ENCODE results near the gene SGSM2. TPM values are rescaled to one million over a fixed set of nuclear protein-coding genes. Genes with fewer than 3 reads are reported as not detected.
"Not testable (repeated sequence)": the region's sequence is repeated elsewhere in the genome, so short reads cannot be mapped to it uniquely, and the experiment has no call there.

Gene SGSM2
- total and polyA plus RNA-seq, 4 donors = 24.9 to 173 (median 67.8) TPM

DNA sequence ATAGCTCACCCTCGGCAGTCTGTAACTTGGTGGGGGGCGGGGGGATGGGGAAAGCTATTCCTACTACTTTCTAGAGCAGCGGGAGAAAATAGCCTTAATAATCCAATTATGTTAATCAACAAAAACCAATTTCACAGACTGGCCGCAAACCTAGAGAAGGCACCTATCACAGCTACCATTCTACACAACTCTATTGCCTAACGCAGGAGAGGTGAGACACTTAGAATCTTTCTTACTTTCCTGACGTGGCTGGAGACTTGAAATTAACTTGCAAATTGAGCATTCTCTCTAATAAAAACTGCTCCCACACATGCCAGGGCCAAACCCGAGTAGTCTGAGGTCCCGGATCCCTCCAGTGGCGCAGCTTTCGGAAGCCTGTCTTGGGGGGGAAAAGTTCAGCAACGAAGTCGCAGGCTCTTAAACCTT, 34.5 kb upstream of the SGSM2 start:
- peak overlapping the region in 1 of 2 donors; percentile 76 for H3K27ac ChIP-seq (ENCODE audit: low read depth in 1 of 2, low read length in 2 of 2)
- no peak for DNase-seq
- no peaks in the 10 kb centered on the region for H3K9me3 ChIP-seq (ENCODE audit: control insufficient read depth, low read length)
- intact Hi-C loops (cut with DNase I) = no loop called here
- 1% methylated on average over 12 of the region's 12 CpGs for WGBS, 2 donors
- no peak for ATAC-seq (ENCODE audit: low FRiP score)
- H3K4me3 ChIP-seq (ENCODE audit: low read length in 2 of 2) = peak overlapping the region; percentile 79
- H3K27me3 ChIP-seq (ENCODE audit: control insufficient read depth in 1 of 2, insufficient read depth in 2 of 2, low read length in 1 of 2) = no peaks in the 10 kb centered on the region
- H3K36me3 ChIP-seq (ENCODE audit: control insufficient read depth in 1 of 2, insufficient read depth in 2 of 2, low read length in 1 of 2) = no peaks in the 10 kb centered on the region
- H3K4me1 ChIP-seq (ENCODE audit: control insufficient read depth in 1 of 2, insufficient read depth in 2 of 2, low read length in 2 of 2) = no peaks in the 10 kb centered on the region

GRCh38 chr17:2303204-2304188, 33.8 kb upstream of the SGSM2 start, which contains the start of the genes SMG6 and SRR:
SMG6 (minus strand) TSS chr17:2303785; CDS start chr17:2303720, 65 bp downstream.
SRR (plus strand) TSS chr17:2303950; CDS start chr17:2315561, 11,611 bp downstream.
- Histone ChIP-seq H3K27ac (ENCODE audit: low read depth in 1 of 2, low read length in 2 of 2) (peak within 1 kb of the TSS in 1 of 2 donors; percentile 76), H3K36me3 (ENCODE audit: control insufficient read depth in 1 of 2, insufficient read depth in 2 of 2, low read length in 1 of 2) (no peaks in the 10 kb centered on the region), H3K27me3 (ENCODE audit: control insufficient read depth in 1 of 2, insufficient read depth in 2 of 2, low read length in 1 of 2) (no peaks in the 10 kb centered on the region), H3K4me1 (ENCODE audit: control insufficient read depth in 1 of 2, insufficient read depth in 2 of 2, low read length in 2 of 2) (no peaks in the 10 kb centered on the region), H3K4me3 (ENCODE audit: low read length in 2 of 2) (peak within 1 kb of the TSS; percentile 79), H3K9me3 (ENCODE audit: control insufficient read depth, low read length) (no peaks in the 10 kb centered on the region)
- DNase-seq (peak; percentile 95 to 97), ATAC-seq (ENCODE audit: low FRiP score) (peak; percentile 97)
- intact Hi-C loops (cut with DNase I) = no loop called here
- WGBS, 2 donors = 0% methylated on average over 62 to 108 of the region's 108 CpGs

DNA sequence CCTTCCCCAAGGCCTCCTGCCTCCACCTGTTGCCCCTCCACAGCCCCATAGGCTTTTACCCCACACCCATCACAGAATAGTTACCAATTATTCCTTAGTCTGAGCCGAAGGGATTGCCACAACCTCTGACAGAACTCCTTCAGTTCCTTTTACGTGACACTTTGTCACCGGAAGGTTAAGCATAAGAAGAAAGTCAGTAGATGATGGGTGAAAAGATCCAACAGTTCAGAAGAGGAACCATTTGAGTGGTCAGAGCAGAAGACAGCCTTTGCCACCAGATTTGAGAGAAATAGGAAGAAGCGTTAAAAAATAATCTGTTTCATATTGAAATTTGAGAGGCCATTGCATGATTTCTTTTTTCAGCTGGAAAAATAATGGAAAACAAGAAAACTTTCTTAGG, 32.4 kb upstream of the SGSM2 start:
- 94 to 95% methylated on average over 4 of the region's 4 CpGs for WGBS, 2 donors
- no peaks in the 10 kb centered on the region for H3K9me3 ChIP-seq (ENCODE audit: control insufficient read depth, low read length)
- no peak overlapping the region for H3K4me3 ChIP-seq (ENCODE audit: low read length in 2 of 2)
- no peaks in the 10 kb centered on the region for H3K4me1 ChIP-seq (ENCODE audit: control insufficient read depth in 1 of 2, insufficient read depth in 2 of 2, low read length in 2 of 2)
- no peaks in the 10 kb centered on the region for H3K27me3 ChIP-seq (ENCODE audit: control insufficient read depth in 1 of 2, insufficient read depth in 2 of 2, low read length in 1 of 2)
- DNase-seq (no peak), ATAC-seq (ENCODE audit: low FRiP score) (no peak)
- intact Hi-C loops (cut with DNase I) = no loop called here
- H3K36me3 ChIP-seq (ENCODE audit: control insufficient read depth in 1 of 2, insufficient read depth in 2 of 2, low read length in 1 of 2) = no peaks in the 10 kb centered on the region
- H3K27ac ChIP-seq (ENCODE audit: low read depth in 1 of 2, low read length in 2 of 2) = no peak overlapping the region

DNA sequence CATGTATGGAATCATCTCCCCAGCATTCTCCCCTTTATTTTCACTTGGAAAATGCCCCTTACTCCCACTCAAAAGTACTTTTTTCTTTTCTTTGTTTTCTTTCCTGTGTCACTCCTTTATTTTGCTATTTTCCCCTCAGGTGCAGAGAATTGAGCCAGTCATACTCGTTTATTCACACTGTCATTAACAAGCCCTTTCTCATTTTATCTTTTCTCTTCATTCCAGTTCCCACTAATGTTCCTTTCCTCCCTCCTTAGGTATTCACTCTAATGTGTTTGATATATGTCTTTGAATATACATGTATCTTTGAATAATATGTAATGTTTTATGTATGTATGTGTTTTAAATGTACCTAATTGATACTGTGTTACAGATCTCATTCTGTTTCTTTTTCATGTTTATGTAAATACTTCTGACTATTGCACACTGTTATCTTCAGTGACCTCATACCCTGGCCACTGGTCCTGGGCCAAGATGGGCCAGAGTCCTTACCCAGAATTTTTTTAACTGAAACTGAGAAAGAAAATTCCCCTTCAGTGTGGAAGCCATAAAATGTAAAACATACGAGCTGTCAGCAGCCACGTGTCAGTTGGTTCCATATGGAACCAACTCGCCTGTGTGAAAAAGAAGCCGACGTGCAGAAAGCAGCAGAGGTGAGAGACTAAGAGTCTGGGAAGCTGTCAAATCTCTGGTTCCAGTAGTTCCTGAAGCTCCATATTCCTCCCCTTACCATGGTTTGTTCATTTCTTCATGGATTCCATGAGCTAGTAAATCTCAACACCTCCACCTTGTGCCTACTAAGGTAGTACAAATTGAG, 27.8 kb upstream of the SGSM2 start:
- ATAC-seq (ENCODE audit: low FRiP score) (no peak), DNase-seq (no peak)
- H3K27ac ChIP-seq (ENCODE audit: low read depth in 1 of 2, low read length in 2 of 2) = peak overlapping the region in 1 of 2 donors; percentile 19
- WGBS, 2 donors = 9 to 10% methylated on average over 6 of the region's 6 CpGs
- H3K36me3 ChIP-seq (ENCODE audit: control insufficient read depth in 1 of 2, insufficient read depth in 2 of 2, low read length in 1 of 2) = no peaks in the 10 kb centered on the region
- H3K4me1 ChIP-seq (ENCODE audit: control insufficient read depth in 1 of 2, insufficient read depth in 2 of 2, low read length in 2 of 2) = no peaks in the 10 kb centered on the region
- no peaks in the 10 kb centered on the region for H3K9me3 ChIP-seq (ENCODE audit: control insufficient read depth, low read length)
- H3K4me3 ChIP-seq (ENCODE audit: low read length in 2 of 2) = no peak overlapping the region
- H3K27me3 ChIP-seq (ENCODE audit: control insufficient read depth in 1 of 2, insufficient read depth in 2 of 2, low read length in 1 of 2) = no peaks in the 10 kb centered on the region
- intact Hi-C loops (cut with DNase I) = no loop called here

- DNase-seq (peak in 1 of 2 donors; percentile 69), ATAC-seq (ENCODE audit: low FRiP score) (peak; percentile 79)
- Histone ChIP-seq H3K9me3 (ENCODE audit: control insufficient read depth, low read length) (no peaks in the 10 kb centered on the region), H3K27me3 (ENCODE audit: control insufficient read depth in 1 of 2, insufficient read depth in 2 of 2, low read length in 1 of 2) (no peaks in the 10 kb centered on the region), H3K4me3 (ENCODE audit: low read length in 2 of 2) (no peak overlapping the region), H3K36me3 (ENCODE audit: control insufficient read depth in 1 of 2, insufficient read depth in 2 of 2, low read length in 1 of 2) (no peaks in the 10 kb centered on the region), H3K4me1 (ENCODE audit: control insufficient read depth in 1 of 2, insufficient read depth in 2 of 2, low read length in 2 of 2) (no peaks in the 10 kb centered on the region), H3K27ac (ENCODE audit: low read depth in 1 of 2, low read length in 2 of 2) (peak overlapping the region in 1 of 2 donors; percentile 33)
- 4 to 5% methylated on average over 5 of the region's 5 CpGs for WGBS, 2 donors
- intact Hi-C loops (cut with DNase I) = no loop called here
Measured at GRCh38 chr17:2312736-2313135, 24.6 kb upstream of the SGSM2 start.

DNA sequence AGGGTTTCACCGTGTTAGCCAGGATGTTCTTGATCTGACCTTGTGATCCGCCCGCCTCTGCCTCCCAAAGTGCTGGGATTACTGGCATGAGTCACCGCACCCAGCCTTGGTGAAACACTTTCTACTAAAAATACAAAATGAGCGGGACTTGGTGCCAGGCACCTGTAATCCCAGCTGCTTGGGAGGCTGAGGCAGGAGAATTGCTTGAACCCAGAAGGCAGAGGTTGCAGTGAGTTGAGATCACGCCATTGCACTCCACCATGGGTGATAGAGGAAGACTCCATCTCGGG, 20.4 kb upstream of the SGSM2 start:
- H3K36me3 ChIP-seq (ENCODE audit: control insufficient read depth in 1 of 2, insufficient read depth in 2 of 2, low read length in 1 of 2); H3K9me3 ChIP-seq (ENCODE audit: control insufficient read depth, low read length); H3K4me1 ChIP-seq (ENCODE audit: control insufficient read depth in 1 of 2, insufficient read depth in 2 of 2, low read length in 2 of 2); H3K27me3 ChIP-seq (ENCODE audit: control insufficient read depth in 1 of 2, insufficient read depth in 2 of 2, low read length in 1 of 2); DNase-seq; intact Hi-C loops (cut with DNase I); H3K4me3 ChIP-seq (ENCODE audit: low read length in 2 of 2); ATAC-seq (ENCODE audit: low FRiP score); H3K27ac ChIP-seq (ENCODE audit: low read depth in 1 of 2, low read length in 2 of 2): not testable (repeated sequence)
- 86 to 90% methylated on average over 6 to 7 of the region's 7 CpGs for WGBS, 2 donors

- DNase-seq = no peak
- ATAC-seq (ENCODE audit: low FRiP score) = no peak
- Histone ChIP-seq H3K9me3 (ENCODE audit: control insufficient read depth, low read length) (no peaks in the 10 kb centered on the region), H3K4me1 (ENCODE audit: control insufficient read depth in 1 of 2, insufficient read depth in 2 of 2, low read length in 2 of 2) (no peaks in the 10 kb centered on the region), H3K27ac (ENCODE audit: low read depth in 1 of 2, low read length in 2 of 2) (no peak overlapping the region), H3K4me3 (ENCODE audit: low read length in 2 of 2) (no peak overlapping the region), H3K27me3 (ENCODE audit: control insufficient read depth in 1 of 2, insufficient read depth in 2 of 2, low read length in 1 of 2) (no peaks in the 10 kb centered on the region), H3K36me3 (ENCODE audit: control insufficient read depth in 1 of 2, insufficient read depth in 2 of 2, low read length in 1 of 2) (no peaks in the 10 kb centered on the region)
- intact Hi-C loops (cut with DNase I) = no loop called here
- 92 to 97% methylated on average over 3 of the region's 3 CpGs for WGBS, 2 donors
Measured at GRCh38 chr17:2317796-2318195, 19.5 kb upstream of the SGSM2 start.

DNA sequence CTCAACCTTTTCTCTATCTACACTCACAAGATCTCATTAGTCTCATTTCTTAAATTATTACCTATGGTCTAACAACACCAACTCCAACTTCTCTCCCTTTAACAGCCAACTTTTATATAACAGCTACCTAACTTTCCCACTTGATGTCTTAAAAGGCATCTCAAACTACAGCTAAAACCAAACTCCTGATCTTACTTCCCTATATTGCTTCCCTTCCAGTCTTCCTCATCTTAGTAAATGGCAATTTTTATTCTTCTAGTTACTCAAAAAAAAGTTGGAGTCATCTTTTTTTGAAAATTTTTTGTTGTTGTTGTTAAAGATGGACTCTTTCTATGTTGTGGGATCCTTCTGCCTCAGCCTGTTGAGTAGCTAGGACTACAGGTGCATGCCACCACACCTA, 18.2 kb upstream of the SGSM2 start:
- no peaks in the 10 kb centered on the region for H3K27me3 ChIP-seq (ENCODE audit: control insufficient read depth in 1 of 2, insufficient read depth in 2 of 2, low read length in 1 of 2)
- H3K27ac ChIP-seq (ENCODE audit: low read depth in 1 of 2, low read length in 2 of 2) = no peak overlapping the region
- no peaks in the 10 kb centered on the region for H3K9me3 ChIP-seq (ENCODE audit: control insufficient read depth, low read length)
- no peak for DNase-seq
- no peaks in the 10 kb centered on the region for H3K4me1 ChIP-seq (ENCODE audit: control insufficient read depth in 1 of 2, insufficient read depth in 2 of 2, low read length in 2 of 2)
- H3K4me3 ChIP-seq (ENCODE audit: low read length in 2 of 2) = no peak overlapping the region
- no peaks in the 10 kb centered on the region for H3K36me3 ChIP-seq (ENCODE audit: control insufficient read depth in 1 of 2, insufficient read depth in 2 of 2, low read length in 1 of 2)
- intact Hi-C loops (cut with DNase I) = no loop called here
- ATAC-seq (ENCODE audit: low FRiP score) = no peak

Measured in aorta (tissue), 5 donors.